GM18873 (cell line): Measurements from ENCODE around the gene CEP44.
"Not testable (repeated sequence)": the region's sequence is repeated elsewhere in the genome, so short reads cannot be mapped to it uniquely, and the experiment has no call there.

Source experiments
- ATAC-seq: cut with Tn5 transposase; IDR thresholded peaks from one replicate; pipeline ENCODE4 v1.9.1; 2021; ENCODE audit warnings: mild to moderate bottlenecking, moderate library complexity, moderate number of reproducible peaks; ENCODE audit not compliant: unreplicated experiment, low FRiP score

The CEP44 gene

DNA sequence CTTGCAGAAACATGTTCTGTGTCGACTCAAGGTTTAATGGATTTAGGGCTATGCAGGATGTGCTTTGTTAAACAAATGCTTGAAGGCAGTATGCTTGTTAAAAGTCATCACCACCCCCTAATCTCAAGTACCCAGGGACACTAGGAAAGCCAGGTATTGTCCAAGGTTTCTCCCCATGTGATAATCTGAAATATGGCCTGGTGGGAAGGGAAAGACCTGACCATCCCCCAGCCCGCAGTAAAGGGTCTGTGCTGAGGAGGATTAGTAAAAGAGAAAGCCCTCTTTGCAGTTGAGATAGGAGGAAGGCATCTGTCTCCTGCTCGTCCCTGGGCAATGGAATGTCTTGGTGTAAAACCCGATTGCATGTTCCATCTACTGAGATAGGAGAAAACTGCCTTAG, 96.5 kb downstream of the CEP44 start:
- not testable (repeated sequence) for ATAC-seq

DNA sequence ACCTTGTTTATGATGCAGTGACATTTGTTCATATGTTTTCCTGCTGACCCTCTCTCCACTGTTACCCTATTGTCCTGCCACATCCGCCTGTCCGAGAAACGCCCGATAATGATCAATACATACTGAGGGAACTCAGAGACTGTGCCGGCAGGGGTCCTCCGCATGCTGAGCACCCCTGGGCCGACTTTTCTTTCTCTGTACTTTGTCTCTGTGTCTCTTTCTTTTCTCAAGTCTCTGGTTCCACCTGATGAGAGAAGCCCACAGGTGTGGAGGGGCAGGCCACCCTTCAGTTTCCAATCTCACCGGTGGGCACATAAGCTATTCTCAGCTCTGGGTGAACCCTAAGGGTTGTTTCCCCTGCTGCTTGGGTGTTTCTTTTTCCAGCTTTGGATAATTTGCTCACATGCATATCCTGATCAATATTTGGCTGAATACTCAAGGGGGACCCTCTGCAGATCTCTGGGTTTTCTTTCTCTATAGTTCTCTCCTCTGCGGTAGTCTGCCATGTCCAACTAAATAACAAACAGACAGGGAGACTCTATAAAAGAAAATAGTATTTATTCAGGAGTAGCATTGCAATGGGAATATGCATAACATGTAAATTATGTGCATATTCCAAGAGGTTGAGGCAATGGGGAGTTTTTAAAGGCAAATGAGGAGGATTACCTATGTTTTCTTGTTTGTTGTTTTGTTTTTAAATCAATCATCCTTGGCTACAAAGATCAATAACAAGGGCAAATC, 97.2 kb downstream of the CEP44 start:
- no peak for ATAC-seq

DNA sequence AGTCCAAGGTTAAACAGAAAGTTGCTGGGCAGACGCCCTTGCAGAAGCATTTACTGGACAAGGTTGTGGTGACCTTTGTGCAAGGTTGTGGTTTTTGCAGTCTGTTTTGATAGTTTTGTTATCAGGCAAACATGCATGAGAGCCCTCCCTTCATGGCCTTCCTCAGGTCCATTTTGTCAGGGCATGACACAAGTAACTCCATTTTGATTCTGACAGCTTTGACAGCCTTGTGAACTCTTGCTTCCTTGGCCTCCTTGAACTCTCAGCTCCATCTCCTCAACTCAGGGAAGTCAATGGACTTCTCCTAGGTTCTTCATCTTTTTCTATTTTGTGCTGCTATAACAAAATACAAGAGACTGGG, 97.7 kb downstream of the CEP44 start:
- ATAC-seq: no peak
